Small intestine (tissue), 7 donors: ENCODE data around the gene KCTD3. TPM values are rescaled to one million over a fixed set of nuclear protein-coding genes. Genes with fewer than 3 reads are reported as not detected.

Experiments used
- DNase-seq, 2 donors: peaks; one replicate each; pipeline versions ENCODE4 v3.0.0 to v3.0.0-alpha.2; 2013
- FAIRE-seq: peaks from 2 replicates; lab custom pipeline; 2012; peaks lifted over from hg19 to GRCh38; lab: Jason Lieb, UNC
- H3K27ac ChIP-seq, 3 donors: one replicate each; pipeline ENCODE4 v1.5.1; 2013; ENCODE audit warnings: low read length in 2 of 3, mild to moderate bottlenecking in 2 of 3, control low read depth in 1 of 3, inconsistent platforms in 1 of 3, low read depth in 1 of 3, moderate library complexity in 1 of 3
- H3K27me3 ChIP-seq, 3 donors: one replicate each; pipeline ENCODE4 v1.6.1; 2013; ENCODE audit warnings: low read length in 3 of 3, inconsistent platforms in 1 of 3; ENCODE audit not compliant: control insufficient read depth in 3 of 3, insufficient read depth in 3 of 3
- H3K36me3 ChIP-seq, 3 donors: one replicate each; pipeline ENCODE4 v1.6.1; 2013; ENCODE audit warnings: low read length in 3 of 3, inconsistent platforms in 1 of 3, low read depth in 1 of 3, mild to moderate bottlenecking in 1 of 3, moderate library complexity in 1 of 3; ENCODE audit not compliant: control insufficient read depth in 3 of 3, insufficient read depth in 2 of 3
- H3K4me1 ChIP-seq, 3 donors: one replicate each; pipeline ENCODE4 v1.6.1; 2013; ENCODE audit warnings: low read length in 2 of 3, inconsistent platforms in 1 of 3, low read depth in 1 of 3, mild to moderate bottlenecking in 1 of 3, moderate library complexity in 1 of 3; ENCODE audit not compliant: control insufficient read depth in 3 of 3, insufficient read depth in 2 of 3
- H3K4me3 ChIP-seq, 3 donors: one replicate each; pipeline ENCODE4 v1.5.1; 2013; ENCODE audit warnings: low read length in 3 of 3, control low read depth in 1 of 3, inconsistent platforms in 1 of 3, low read depth in 1 of 3, mild to moderate bottlenecking in 1 of 3, moderate library complexity in 1 of 3
- H3K9me3 ChIP-seq, 2 donors: one replicate each; pipeline ENCODE4 v1.6.1; 2013; ENCODE audit warnings: low read depth in 1 of 2, low read length in 1 of 2; ENCODE audit not compliant: control insufficient read depth in 2 of 2, insufficient read depth in 1 of 2
- WGBS, 3 donors: extraction: QIAGEN DNeasy Blood & Tissue Kit; methylation state at CpG; one replicate each; pipeline ENCODE4 v1.1.7; 2013; 5-methylcytosine and 5-hydroxymethylcytosine counted together
- polyA plus RNA-seq, 4 donors: library from polyadenylated mRNA; stranded (reverse) in 3 of 4; unstranded in 1 of 4; fragments of 200-250 nt in 3 of 4; fragments of 120-200 nt in 1 of 4; gene quantifications; one replicate each; pipeline versions ENCODE4 v1.2.1 to v1.2.3, GENCODE V29; 2013
- donor health status: healthy with polysubstance abuse.
- donor health status: control.
- donor health status: control.
- donor health status: Bipolar disorder and iron deficiency.
- donor health status: healthy.

KCTD3 gene
- polyA plus RNA-seq, 4 donors: 40.0 to 128 (median 60.2) TPM

DNA sequence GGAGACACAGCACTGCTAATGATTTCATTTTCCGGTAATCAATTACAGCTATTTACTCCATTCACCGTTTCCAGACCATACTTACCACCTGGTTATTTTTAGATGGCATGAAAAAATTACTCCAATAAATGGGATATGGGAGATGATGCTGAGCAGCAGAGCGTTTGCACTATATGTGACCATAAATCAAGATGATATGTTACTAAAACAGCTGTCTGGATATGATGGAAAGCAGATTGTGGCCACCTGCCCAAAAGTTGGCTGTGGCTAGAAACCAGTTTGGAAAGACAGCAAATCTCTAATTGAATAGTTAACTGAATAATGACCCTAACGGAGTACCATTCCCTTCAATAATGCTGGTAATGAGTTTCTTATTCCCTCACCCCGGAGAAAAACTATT, 22.5 kb upstream of the KCTD3 start:
- Histone ChIP-seq H3K4me1 (peaks cover 0 to 5% (median 0%) of the 10 kb centered on the region in 3 donors), H3K4me3 (no peak overlapping the region), H3K27me3 (no peaks in the 10 kb centered on the region), H3K9me3 (peaks cover 0 to 8% of the 10 kb centered on the region in 2 donors), H3K27ac (no peak overlapping the region), H3K36me3 (no peaks in the 10 kb centered on the region)
- 73 to 90% (median 84%) methylated on average over 5 of the region's 5 CpGs for WGBS, 3 donors
- DNase-seq (no peak), FAIRE-seq (no peak)

GRCh38 chr1:215545096-215545495, 22.0 kb upstream of the KCTD3 start:
- DNase-seq (no peak), FAIRE-seq (no peak)
- H3K27me3 ChIP-seq: no peaks in the 10 kb centered on the region
- H3K9me3 ChIP-seq: peaks cover 0 to 8% of the 10 kb centered on the region in 2 donors
- peaks cover 0 to 5% (median 0%) of the 10 kb centered on the region in 3 donors for H3K4me1 ChIP-seq
- H3K4me3 ChIP-seq: no peak overlapping the region
- no peaks in the 10 kb centered on the region for H3K36me3 ChIP-seq
- no peak overlapping the region for H3K27ac ChIP-seq

DNA sequence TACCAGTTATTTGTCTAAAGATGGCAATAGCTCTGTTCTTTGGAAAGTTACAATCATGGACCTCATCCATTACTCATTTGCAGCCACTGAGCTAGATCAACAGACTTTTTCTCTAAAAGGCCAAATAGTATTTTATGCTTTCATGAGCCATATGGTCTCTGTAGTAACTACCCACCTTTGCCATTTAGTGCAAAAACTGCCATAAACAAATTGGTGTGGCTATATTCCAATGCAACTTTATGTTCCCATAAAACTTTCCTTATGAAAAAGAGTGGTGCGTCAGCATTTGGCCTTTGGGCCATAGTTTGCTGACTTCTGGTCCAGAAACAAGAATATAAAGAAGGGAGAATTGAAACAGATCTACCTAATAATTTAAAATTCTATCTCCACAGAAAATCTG, 20.1 kb upstream of the KCTD3 start:
- WGBS, 3 donors: 95 to 97% (median 96%) methylated on average over 1 of the region's 1 CpG
- Histone ChIP-seq H3K9me3 (peaks cover 0 to 11% of the 10 kb centered on the region in 2 donors), H3K36me3 (no peaks in the 10 kb centered on the region), H3K27ac (no peak overlapping the region), H3K4me3 (no peak overlapping the region), H3K4me1 (peaks cover 0 to 5% (median 0%) of the 10 kb centered on the region in 3 donors), H3K27me3 (no peaks in the 10 kb centered on the region)
- DNase-seq (no peak), FAIRE-seq (no peak)

DNA sequence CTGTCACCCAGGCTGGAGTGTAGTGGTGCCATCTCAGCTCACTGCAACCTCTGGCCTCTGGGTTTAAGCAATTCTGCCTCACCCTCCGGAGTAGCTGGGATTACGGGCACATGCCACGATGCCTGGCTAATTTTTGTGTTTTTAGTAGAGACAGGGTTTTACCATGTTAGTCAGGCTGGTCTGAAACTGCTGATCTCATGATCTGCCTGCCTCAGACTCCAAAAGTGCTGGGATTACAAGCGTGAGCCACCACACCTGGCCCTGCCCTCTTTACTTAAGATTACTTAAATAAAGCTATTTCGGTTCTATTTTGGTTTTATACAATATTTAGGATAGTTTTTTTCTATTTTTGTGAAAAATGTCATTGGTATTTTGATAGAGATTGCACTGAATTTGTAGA, 15.3 kb upstream of the KCTD3 start:
- H3K4me1 ChIP-seq: peaks cover 0 to 5% (median 2%) of the 10 kb centered on the region in 3 donors
- H3K4me3 ChIP-seq: no peak overlapping the region
- peaks cover 0 to 4% (median 0%) of the 10 kb centered on the region in 3 donors for H3K36me3 ChIP-seq
- DNase-seq (no peak), FAIRE-seq (no peak)
- 88 to 94% (median 92%) methylated on average over 5 of the region's 5 CpGs for WGBS, 3 donors
- H3K27ac ChIP-seq: no peak overlapping the region
- H3K27me3 ChIP-seq: no peaks in the 10 kb centered on the region
- peaks cover 0 to 17% of the 10 kb centered on the region in 2 donors for H3K9me3 ChIP-seq

DNA sequence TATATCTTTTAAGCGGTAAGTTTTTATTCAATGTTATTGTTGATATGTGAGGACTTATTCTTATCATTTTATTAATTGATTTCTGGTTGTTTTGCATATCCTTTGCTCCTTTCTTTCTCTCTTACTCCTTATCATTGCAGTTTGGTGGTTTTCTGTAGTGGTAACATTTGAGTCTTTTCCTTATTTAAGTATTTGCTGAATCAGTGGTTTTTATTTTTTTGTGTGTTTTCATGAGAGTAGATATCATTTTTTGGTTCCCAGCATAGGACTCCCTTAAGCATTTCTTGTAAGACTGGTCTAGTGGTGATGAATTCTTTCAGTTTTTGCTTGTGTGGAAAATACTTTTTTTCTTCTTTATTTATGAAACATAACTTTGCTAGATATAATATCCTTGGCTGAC, 12.2 kb upstream of the KCTD3 start:
- Histone ChIP-seq H3K9me3 (peaks cover 0 to 26% of the 10 kb centered on the region in 2 donors), H3K36me3 (peaks cover 0 to 4% (median 0%) of the 10 kb centered on the region in 3 donors), H3K27ac (no peak overlapping the region), H3K4me3 (no peak overlapping the region), H3K27me3 (no peaks in the 10 kb centered on the region), H3K4me1 (peaks cover 0 to 11% (median 10%) of the 10 kb centered on the region in 3 donors)
- no peak for DNase-seq
- 92 to 98% (median 94%) methylated on average over 1 of the region's 1 CpG for WGBS, 3 donors
- FAIRE-seq: no peak

DNA sequence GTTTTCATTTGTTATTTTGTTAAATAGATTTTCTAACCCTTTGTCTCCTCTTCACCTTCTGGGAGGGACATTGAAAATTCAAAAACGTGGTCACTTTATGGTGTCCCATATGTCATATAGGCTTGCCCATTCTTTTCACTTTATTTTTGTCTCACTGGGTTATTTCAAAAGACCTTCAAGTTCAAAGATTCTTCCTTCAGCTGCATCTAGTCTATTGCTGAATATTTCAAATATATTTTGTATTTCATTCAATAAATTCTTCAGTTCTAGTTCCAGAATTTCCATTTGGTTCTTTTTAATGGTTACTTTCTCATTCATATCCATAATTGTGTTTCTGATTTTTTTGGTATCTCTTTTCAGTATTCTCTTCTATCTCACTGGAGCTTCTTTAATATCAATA, 11.6 kb upstream of the KCTD3 start:
- FAIRE-seq (no peak), DNase-seq (no peak)
- H3K4me1 ChIP-seq: peaks cover 0 to 11% (median 10%) of the 10 kb centered on the region in 3 donors
- peaks cover 0 to 30% of the 10 kb centered on the region in 2 donors for H3K9me3 ChIP-seq
- H3K36me3 ChIP-seq: peaks cover 0 to 4% (median 0%) of the 10 kb centered on the region in 3 donors
- WGBS, 3 donors: 57 to 82% (median 61%) methylated on average over 1 of the region's 1 CpG
- H3K27me3 ChIP-seq: no peaks in the 10 kb centered on the region
- H3K4me3 ChIP-seq: no peak overlapping the region
- no peak overlapping the region for H3K27ac ChIP-seq

GRCh38 chr1:215556996-215557395, 10.1 kb upstream of the KCTD3 start:
- H3K27me3 ChIP-seq: no peaks in the 10 kb centered on the region
- peaks cover 0 to 11% (median 10%) of the 10 kb centered on the region in 3 donors for H3K4me1 ChIP-seq
- peaks cover 0 to 4% (median 0%) of the 10 kb centered on the region in 3 donors for H3K36me3 ChIP-seq
- FAIRE-seq (no peak), DNase-seq (peak in 1 of 2 donors; percentile 5)
- peak overlapping the region in 2 of 3 donors; percentile 24 to 35 for H3K27ac ChIP-seq
- 23 to 56% (median 35%) methylated on average over 2 of the region's 2 CpGs for WGBS, 3 donors
- peaks cover 0 to 29% of the 10 kb centered on the region in 2 donors for H3K9me3 ChIP-seq
- no peak overlapping the region for H3K4me3 ChIP-seq

DNA sequence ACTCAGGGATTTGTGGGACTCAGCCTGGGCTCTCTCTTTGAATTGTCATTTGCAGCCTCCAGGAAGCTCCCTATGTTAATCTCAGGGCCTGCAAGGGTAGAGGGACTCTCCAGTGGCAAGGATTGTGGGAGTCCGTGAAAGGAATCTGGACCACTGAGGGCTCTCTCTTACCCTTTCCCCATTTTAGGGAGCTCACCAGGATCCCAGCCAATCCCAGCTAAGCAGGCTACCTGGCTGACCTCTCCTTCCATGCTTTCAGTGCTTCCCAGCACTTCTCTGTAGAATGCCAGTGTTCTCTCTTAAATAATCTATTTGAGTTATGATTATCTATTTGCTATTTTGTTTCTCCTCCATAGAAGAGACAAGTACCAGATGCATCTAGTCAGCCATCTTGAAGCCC, 9.6 kb upstream of the KCTD3 start:
- Histone ChIP-seq H3K27me3 (no peaks in the 10 kb centered on the region), H3K36me3 (peaks cover 0 to 4% (median 0%) of the 10 kb centered on the region in 3 donors), H3K9me3 (peaks cover 0 to 27% of the 10 kb centered on the region in 2 donors), H3K4me3 (no peak overlapping the region), H3K27ac (peak overlapping the region in 2 of 3 donors; percentile 24 to 35), H3K4me1 (peaks cover 0 to 11% (median 10%) of the 10 kb centered on the region in 3 donors)
- FAIRE-seq (no peak), DNase-seq (peak in 1 of 2 donors; percentile 8)
- 31 to 83% (median 40%) methylated on average over 1 of the region's 1 CpG for WGBS, 3 donors
